Measurements from ENCODE around the gene ITIH6.

- no peak for TF ChIP-seq BHLHE40 (IDR thresholded peaks at IDR 0.05; ENCODE audit: borderline replicate concordance)
- no peak for TF ChIP-seq SUZ12 (IDR thresholded peaks at IDR 0.05)
- no peak for TF ChIP-seq FOXA1 (IDR thresholded peaks at IDR 0.05)
- no peak for TF ChIP-seq FOXM1 (IDR thresholded peaks at IDR 0.05; ENCODE audit: borderline replicate concordance)
- TF ChIP-seq NFRKB (IDR thresholded peaks at IDR 0.05): no peak
- no peak for TF ChIP-seq HDGF (IDR thresholded peaks at IDR 0.05; ENCODE audit: borderline replicate concordance)
Measured at GRCh38 chrX:54808605-54809483, 10.8 kb upstream of the ITIH6 start.
